A549 (cell line): ENCODE results near the gene MRPL42. TPM values are rescaled to one million over a fixed set of nuclear protein-coding genes. Genes with fewer than 3 reads are reported as not detected.
"Not testable (repeated sequence)": the region's sequence is repeated elsewhere in the genome, so short reads cannot be mapped to it uniquely, and the experiment has no call there.

Experiments used
- ATAC-seq, 2 experiments: fragments of 200-7000 bp in 1 of 2; fragments of >200 bp in 1 of 2; cut with Nextera tagmentation in 1 of 2; cut with Tn5 transposase in 1 of 2; 3 replicates each; pipeline versions ENCODE4 v1.8.0 to v1.9.1; 2018 to 2020; ENCODE audit warnings: mild to moderate bottlenecking in 1 of 2, moderate library complexity in 1 of 2
- CTCF ChIA-PET: fragments of 300-600 bp; sonication (Branson Sonifier 250); formaldehyde crosslinking; extraction: SDS; loops from one replicate; lab custom pipeline; 2021; ENCODE audit warnings: antibody characterized with exemption, inconsistent platforms; lab: Yijun Ruan, JAX
- POLR2A ChIA-PET: fragments of 350-600 bp; formaldehyde crosslinking; extraction: SDS; loops from one replicate; lab custom pipeline; 2021; ENCODE audit warnings: antibody characterized with exemption, inconsistent platforms; lab: Yijun Ruan, JAX
- DNase-seq, 2 experiments: peaks; one replicate each; pipeline versions ENCODE4 v3.0.0 to v3.0.0-alpha.2; 2011 to 2016; ENCODE audit warnings: low read depth in 1 of 2, low spot score in 1 of 2
- FAIRE-seq: peaks from 2 replicates; lab custom pipeline; 2011; peaks lifted over from hg19 to GRCh38; lab: Jason Lieb, UNC
- H3K27ac ChIP-seq, 2 experiments: fragments of >200 bp; sonication (Bioruptor Twin); formaldehyde crosslinking; 3 replicates each; pipeline ENCODE4 v1.5.1; 2016 to 2017
- H3K4me1 ChIP-seq: fragments of >200 bp; sonication (Bioruptor Twin); formaldehyde crosslinking; 3 replicates; pipeline ENCODE4 v1.6.1; 2016
- H3K4me2 ChIP-seq: fragments of >200 bp; sonication (Bioruptor Twin); formaldehyde crosslinking; 3 replicates; pipeline ENCODE4 v1.6.1; 2016
- H3K4me3 ChIP-seq: fragments of >200 bp; sonication (Bioruptor Twin); formaldehyde crosslinking; 3 replicates; pipeline ENCODE4 v1.5.1; 2016
- H3K9me3 ChIP-seq: fragments of >200 bp; sonication (Bioruptor Twin); formaldehyde crosslinking; 3 replicates; pipeline ENCODE4 v1.6.1; 2016
- CBX8 ChIP-seq: fragments of 200-600 bp; sonication (generic); IDR thresholded peaks from 2 replicates; pipeline ENCODE4 v1.6.1; 2016
- EHF ChIP-seq: fragments of 250-450 bp; sonication (Bioruptor Pico); IDR thresholded peaks from 2 replicates; pipeline ENCODE4 v1.5.0; 2020; ENCODE audit warnings: mild to moderate bottlenecking
- EP300 ChIP-seq, 2 experiments: fragments of >200 bp; sonication (Bioruptor Twin); formaldehyde crosslinking; IDR thresholded peaks; 2 replicates in 1 of 2; 3 replicates in 1 of 2; pipeline ENCODE4 v1.6.1; 2016 to 2017
- ESRRA ChIP-seq: fragments of 150-350 bp; IDR thresholded peaks from 2 replicates; pipeline ENCODE4 v1.6.1; 2014; ENCODE audit warnings: mild to moderate bottlenecking, low read length, borderline replicate concordance
- FOSL2 ChIP-seq, 2 experiments: fragments of 450-650 bp in 1 of 2; fragments of >200 bp in 1 of 2; sonication (Bioruptor Twin) in 1 of 2; formaldehyde crosslinking; IDR thresholded peaks; 2 replicates each; pipeline versions ENCODE4 v1.5.0 to v1.6.1; 2016 to 2020; ENCODE audit warnings: mild to moderate bottlenecking in 1 of 2, moderate library complexity in 1 of 2
- FOXS1 ChIP-seq: fragments of 250-450 bp; sonication (Bioruptor Pico); IDR thresholded peaks from 2 replicates; pipeline ENCODE4 v1.5.0; 2020; ENCODE audit warnings: mild to moderate bottlenecking, moderate library complexity
- GATA3 ChIP-seq: IDR thresholded peaks from 2 replicates; pipeline ENCODE4 v1.6.1; 2012; ENCODE audit warnings: borderline replicate concordance
- HDAC2 ChIP-seq: fragments of 200-600 bp; sonication (generic); IDR thresholded peaks from 2 replicates; pipeline ENCODE4 v1.6.1; 2016
- HOXA7 ChIP-seq: fragments of 250-450 bp; sonication (Bioruptor Pico); IDR thresholded peaks from 2 replicates; pipeline ENCODE4 v1.5.0; 2020; ENCODE audit warnings: mild to moderate bottlenecking, moderate library complexity
- HOXB5 ChIP-seq: fragments of 250-450 bp; sonication (Bioruptor Pico); IDR thresholded peaks from 2 replicates; pipeline ENCODE4 v1.5.0; 2020; ENCODE audit warnings: mild to moderate bottlenecking, moderate library complexity
- JUN ChIP-seq, 2 experiments: fragments of >200 bp; sonication (Bioruptor Twin); formaldehyde crosslinking; IDR thresholded peaks; 2 replicates in 1 of 2; 3 replicates in 1 of 2; pipeline ENCODE4 v1.6.1; 2016 to 2017
- NPAS2 ChIP-seq: fragments of 250-450 bp; sonication (Bioruptor Pico); IDR thresholded peaks from 2 replicates; pipeline ENCODE4 v1.8.0; 2022; ENCODE audit warnings: mild to moderate bottlenecking, moderate library complexity, borderline replicate concordance
- NR3C1 ChIP-seq: fragments of >200 bp; sonication (Bioruptor Twin); formaldehyde crosslinking; IDR thresholded peaks from 3 replicates; pipeline ENCODE4 v1.6.1; 2017
- RARB ChIP-seq: fragments of 250-450 bp; sonication (Bioruptor Pico); IDR thresholded peaks from 2 replicates; pipeline ENCODE4 v1.8.0; 2021; ENCODE audit warnings: mild to moderate bottlenecking, moderate library complexity
- SREBF2 ChIP-seq: fragments of 450-650 bp; IDR thresholded peaks from 2 replicates; pipeline ENCODE4 v1.6.1; 2014; ENCODE audit warnings: mild to moderate bottlenecking, moderate library complexity
- ZFP36 ChIP-seq: fragments of 450-650 bp; IDR thresholded peaks from 2 replicates; pipeline ENCODE4 v1.6.1; 2014; ENCODE audit warnings: borderline replicate concordance; ENCODE audit not compliant: partially characterized antibody
- WGBS: methylation state at CpG from one replicate; pipeline ENCODE4 v1.1.6; 2017; ENCODE audit errors: missing lambda C conversion rate; 5-methylcytosine and 5-hydroxymethylcytosine counted together
- polyA plus RNA-seq, 4 experiments: library from polyadenylated mRNA; depleted of rRNA in 3 of 4; stranded (reverse); fragments of >200 nt; fragmentation: RNase III in 1 of 4; extraction: RNeasy Plus Mini Kit Qiagen cat#74134 plus additional on column Dnase treatment in 1 of 4; gene quantifications; 2 replicates in 3 of 4; 3 replicates in 1 of 4; pipeline ENCODE4 v1.2.3, GENCODE V29; 2011 to 2017
- TF ChIP-seq, protein P1 (sequence below): fragments of 250-450 bp; sonication (Bioruptor Pico); IDR thresholded peaks from 2 replicates; pipeline ENCODE4 v1.5.0; 2020; ENCODE audit warnings: low read depth, mild to moderate bottlenecking, moderate library complexity
- TF ChIP-seq, protein P2 (sequence below): IDR thresholded peaks from 2 replicates; pipeline ENCODE4 v1.6.1; 2012
- TF ChIP-seq, protein P3 (sequence below): fragments of 150-350 bp; IDR thresholded peaks from 2 replicates; pipeline ENCODE4 v1.6.1; 2014; ENCODE audit warnings: low read depth, mild to moderate bottlenecking, low read length

Gene MRPL42
- polyA plus RNA-seq, 2 of the 4 experiments (the other 2 are of a cell fraction), result 73.6 to 201 TPM

DNA sequence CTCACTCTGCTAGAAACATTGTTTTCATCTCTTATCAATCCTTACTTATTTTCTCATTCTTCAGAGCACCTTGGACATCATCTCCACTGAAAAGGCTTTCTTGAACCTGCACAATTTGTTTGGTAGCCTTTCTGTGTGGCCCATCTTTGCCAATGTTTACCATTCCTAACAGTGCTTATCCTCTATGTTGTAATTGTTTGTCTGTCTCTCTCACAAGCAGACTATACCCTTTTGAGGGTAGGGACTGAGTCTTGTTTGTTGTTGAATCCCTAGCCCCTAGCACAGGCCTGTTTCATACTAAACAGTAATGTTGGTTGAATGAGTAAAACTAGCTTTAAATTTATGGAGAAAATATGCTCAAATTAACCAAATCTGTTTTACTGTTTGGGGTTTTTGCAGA lies 9.2 kb downstream of the MRPL42 start (continued):
- TF ChIP-seq, protein P1, sequence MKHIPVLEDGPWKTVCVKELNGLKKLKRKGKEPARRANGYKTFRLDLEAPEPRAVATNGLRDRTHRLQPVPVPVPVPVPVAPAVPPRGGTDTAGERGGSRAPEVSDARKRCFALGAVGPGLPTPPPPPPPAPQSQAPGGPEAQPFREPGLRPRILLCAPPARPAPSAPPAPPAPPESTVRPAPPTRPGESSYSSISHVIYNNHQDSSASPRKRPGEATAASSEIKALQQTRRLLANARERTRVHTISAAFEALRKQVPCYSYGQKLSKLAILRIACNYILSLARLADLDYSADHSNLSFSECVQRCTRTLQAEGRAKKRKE (CRISPR knock-in tag), result no peak

GRCh38 chr12:93482721-93483120 lies 15.4 kb downstream of the MRPL42 start:
- no peak for DNase-seq
- no peak for TF ChIP-seq GATA3
- no peak for TF ChIP-seq NPAS2
- TF ChIP-seq SREBF2, result no peak
- TF ChIP-seq FOXS1 (CRISPR knock-in tag), result no peak
- no peak for TF ChIP-seq NR3C1
- WGBS, result 88% methylated on average over 5 of the region's 5 CpGs
- no peak for ATAC-seq
- no peaks in the 10 kb centered on the region for H3K9me3 ChIP-seq
- CTCF ChIA-PET, result interaction anchor here (0.6 to 1.6 kb wide), 6 partner anchors 10 to 620 kb away, joined by 3 to 5 read pairs (median 4); partner anchors contain the start of gene MRPL42
- POLR2A ChIA-PET, result no interaction called here
- no peak overlapping the region for H3K27ac ChIP-seq
- H3K4me1 ChIP-seq, result peaks cover 24% of the 10 kb centered on the region
- H3K4me3 ChIP-seq, result no peak overlapping the region
- H3K4me2 ChIP-seq, result no peak overlapping the region
- no peak for FAIRE-seq

DNA sequence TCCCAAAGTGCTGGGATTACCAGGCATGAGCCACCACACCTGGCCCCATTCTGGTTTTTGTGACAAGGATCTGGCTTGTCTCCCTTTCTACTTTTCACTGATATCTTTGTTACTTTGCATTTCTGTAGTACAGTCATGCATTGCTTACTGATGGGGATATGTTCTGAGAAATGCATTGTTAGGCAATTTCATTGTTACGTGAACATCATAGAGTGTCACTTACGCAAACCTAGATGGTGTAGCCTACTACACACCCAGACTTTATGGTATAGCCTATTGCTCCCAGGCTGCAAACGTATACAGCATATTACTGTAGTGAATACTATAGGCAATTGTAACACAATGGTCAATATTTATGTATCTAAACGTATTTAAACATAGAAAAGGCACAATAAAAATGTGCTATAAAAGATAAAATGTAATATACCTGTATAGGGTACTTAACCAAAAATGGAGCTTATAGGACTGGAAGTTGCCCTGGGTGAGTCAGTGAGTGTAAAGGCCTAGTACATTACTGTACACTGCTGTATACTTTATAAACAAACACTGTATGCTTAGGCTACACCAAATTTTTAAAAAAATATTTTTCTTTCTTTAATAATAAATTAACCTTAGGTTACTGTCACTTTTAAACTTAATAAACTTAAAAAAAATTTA lies 16.0 kb downstream of the MRPL42 start:
- peaks cover 24% of the 10 kb centered on the region for H3K4me1 ChIP-seq
- 93% methylated on average over 4 of the region's 4 CpGs for WGBS
- TF ChIP-seq, protein P2, sequence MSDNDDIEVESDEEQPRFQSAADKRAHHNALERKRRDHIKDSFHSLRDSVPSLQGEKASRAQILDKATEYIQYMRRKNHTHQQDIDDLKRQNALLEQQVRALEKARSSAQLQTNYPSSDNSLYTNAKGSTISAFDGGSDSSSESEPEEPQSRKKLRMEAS, result no peak
- TF ChIP-seq HDAC2, result no peak
- TF ChIP-seq RARB (CRISPR knock-in tag), result no peak
- no peak for TF ChIP-seq EP300 (IDR thresholded peaks at IDR 0.05)
- no peak for TF ChIP-seq HOXB5 (CRISPR knock-in tag)
- no peak for TF ChIP-seq ESRRA
- TF ChIP-seq ZFP36, result no peak
- TF ChIP-seq, protein P3, sequence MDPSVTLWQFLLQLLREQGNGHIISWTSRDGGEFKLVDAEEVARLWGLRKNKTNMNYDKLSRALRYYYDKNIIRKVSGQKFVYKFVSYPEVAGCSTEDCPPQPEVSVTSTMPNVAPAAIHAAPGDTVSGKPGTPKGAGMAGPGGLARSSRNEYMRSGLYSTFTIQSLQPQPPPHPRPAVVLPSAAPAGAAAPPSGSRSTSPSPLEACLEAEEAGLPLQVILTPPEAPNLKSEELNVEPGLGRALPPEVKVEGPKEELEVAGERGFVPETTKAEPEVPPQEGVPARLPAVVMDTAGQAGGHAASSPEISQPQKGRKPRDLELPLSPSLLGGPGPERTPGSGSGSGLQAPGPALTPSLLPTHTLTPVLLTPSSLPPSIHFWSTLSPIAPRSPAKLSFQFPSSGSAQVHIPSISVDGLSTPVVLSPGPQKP, result no peak
- no peak for TF ChIP-seq HOXA7 (CRISPR knock-in tag)
- no peak overlapping the region for H3K4me3 ChIP-seq
- ChIA-PET CTCF (interaction anchor here (0.7 to 1.7 kb wide), 7 partner anchors 12 to 639 kb away, joined by 3 to 7 read pairs (median 3); no protein-coding TSS in a partner anchor), POLR2A (no interaction called here)
- DNase-seq, result no peak
- FAIRE-seq, result no peak
- ATAC-seq, result no peak
- H3K9me3 ChIP-seq, result no peaks in the 10 kb centered on the region
- H3K4me2 ChIP-seq, result no peak overlapping the region
- no peak overlapping the region for H3K27ac ChIP-seq

- ATAC-seq, result peak in 1 of 2 experiments; percentile 35; a peak in 1 of 6 replicates
- H3K4me2 ChIP-seq, result peak overlapping the region; percentile 35; the same call in 1 of the 3 replicates
Observed at GRCh38 chr12:93484315-93484981, 17.1 kb downstream of the MRPL42 start.

DNA sequence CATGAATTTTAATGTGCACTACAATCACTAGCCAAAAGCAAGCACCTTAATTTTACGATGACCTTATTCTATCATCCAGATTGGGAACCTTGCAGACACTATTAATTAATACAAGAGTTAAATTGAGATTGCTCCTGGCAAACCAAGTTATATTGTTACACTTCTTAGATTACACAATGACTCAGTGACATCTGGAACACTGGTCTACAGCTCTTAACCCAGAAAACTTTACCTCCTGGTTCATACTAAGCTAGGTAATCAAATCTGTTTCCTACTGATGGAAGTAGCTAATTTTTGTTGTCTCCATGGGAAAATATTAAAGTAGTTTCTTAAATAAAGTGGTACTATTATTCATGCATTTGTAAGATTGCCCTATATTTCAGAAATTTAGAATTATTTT lies 25.5 kb downstream of the MRPL42 start:
- CTCF ChIA-PET, result interaction anchor here (1.8 kb wide), 1 partner anchor 609 kb away, joined by 15 read pairs; no protein-coding TSS in a partner anchor
- WGBS, result no CpG with 5 or more reads among the region's 1 CpG
- ATAC-seq, POLR2A ChIA-PET, H3K4me1 ChIP-seq, H3K27ac ChIP-seq, H3K9me3 ChIP-seq, H3K4me3 ChIP-seq, DNase-seq, H3K4me2 ChIP-seq: not testable (repeated sequence)
- FAIRE-seq, result peak; percentile 79

More at GRCh38 chr12:93484315-93484981, 17.1 kb downstream of the MRPL42 start:
- Histone ChIP-seq H3K9me3 (no peaks in the 10 kb centered on the region), H3K4me3 (no peak overlapping the region), H3K27ac (peak overlapping the region in 1 of 2 experiments; percentile 26; a peak in 1 of 6 replicates), H3K4me1 (peaks cover 24% of the 10 kb centered on the region)
- DNase-seq (peak in 1 of 2 experiments; percentile 32), FAIRE-seq (no peak)
- WGBS, result 74% methylated on average over 8 of the region's 8 CpGs
- ChIA-PET CTCF (interaction anchor here (0.7 to 1.7 kb wide), 8 partner anchors 11 to 638 kb away, joined by 3 to 7 read pairs (median 4); no protein-coding TSS in a partner anchor), POLR2A (no interaction called here)
- TF ChIP-seq EHF (CRISPR knock-in tag) (no peak), CBX8 (no peak), FOSL2 (IDR thresholded peaks at IDR 0.05) (no peak), FOSL2 (CRISPR knock-in tag; IDR thresholded peaks at IDR 0.05) (0 out of 2 replicates have a peak, but pooled peaks have one; percentile 13), JUN (IDR thresholded peaks at IDR 0.05) (no peak)
